ENCODE results near the gene VWA3A.
"Not testable (repeated sequence)": the region's sequence is repeated elsewhere in the genome, so short reads cannot be mapped to it uniquely, and the experiment has no call there.

The VWA3A gene

DNA sequence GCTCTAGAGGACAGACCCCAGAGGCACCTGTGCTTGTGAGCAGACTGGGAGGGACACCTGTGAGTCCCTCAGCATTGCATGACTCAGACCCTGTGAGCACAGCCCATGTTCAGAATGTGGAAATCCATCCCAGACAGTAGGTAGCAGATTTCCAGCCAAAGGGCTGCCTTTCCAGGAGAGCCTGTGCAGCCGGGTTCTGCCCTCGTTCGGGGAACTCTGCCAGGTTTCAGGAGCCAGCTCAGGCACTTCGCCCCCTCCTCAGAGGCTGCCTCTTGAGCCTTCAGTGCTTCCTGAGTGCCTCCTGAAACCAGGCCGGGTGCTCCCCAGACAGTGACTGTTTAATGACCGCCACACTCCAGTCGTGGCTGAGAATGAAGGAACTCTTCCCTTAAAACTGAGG is 46.7 kb downstream of the VWA3A start:
- no peak for ATAC-seq (ENCODE audit: low read depth)

DNA sequence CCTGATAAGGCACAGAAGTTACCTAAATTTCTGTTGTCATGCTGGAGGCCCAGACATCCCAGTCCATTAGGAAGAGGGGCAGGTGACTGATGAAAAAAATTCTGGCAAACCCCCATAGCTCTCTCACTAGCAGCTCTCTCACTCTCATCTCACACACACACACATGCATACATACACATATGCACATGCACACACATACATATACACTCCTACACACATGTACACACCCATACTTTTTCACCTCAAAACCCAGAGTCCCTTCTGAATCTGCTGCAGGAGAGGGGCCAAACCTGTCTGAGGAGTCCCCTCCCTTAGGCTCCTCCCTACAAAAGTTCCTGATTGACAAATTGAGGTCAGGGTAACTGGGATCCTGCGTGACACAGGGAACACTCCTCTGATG is 47.4 kb downstream of the VWA3A start:
- DNase-seq (ENCODE audit: low spot score in 2 of 2): no peak
- no peaks in the 10 kb centered on the region for H3K9me3 Mint-ChIP-seq
- ATAC-seq (ENCODE audit: low read depth): no peak
- no peak overlapping the region for H3K27ac Mint-ChIP-seq
- H3K4me1 Mint-ChIP-seq: no peaks in the 10 kb centered on the region
- H3K36me3 Mint-ChIP-seq: peaks cover 1% of the 10 kb centered on the region
- H3K27me3 Mint-ChIP-seq: peaks cover 14% of the 10 kb centered on the region
- H3K4me3 Mint-ChIP-seq: no peak overlapping the region

More for the DNA sequence above, 46.7 kb downstream of the VWA3A start:
- DNase-seq (ENCODE audit: low spot score in 2 of 2): no peak
- Mint-ChIP-seq H3K27me3 (peaks cover 14% of the 10 kb centered on the region), H3K36me3 (peaks cover 1% of the 10 kb centered on the region), H3K27ac (no peak overlapping the region), H3K4me1 (no peaks in the 10 kb centered on the region), H3K9me3 (no peaks in the 10 kb centered on the region), H3K4me3 (no peak overlapping the region)

DNA sequence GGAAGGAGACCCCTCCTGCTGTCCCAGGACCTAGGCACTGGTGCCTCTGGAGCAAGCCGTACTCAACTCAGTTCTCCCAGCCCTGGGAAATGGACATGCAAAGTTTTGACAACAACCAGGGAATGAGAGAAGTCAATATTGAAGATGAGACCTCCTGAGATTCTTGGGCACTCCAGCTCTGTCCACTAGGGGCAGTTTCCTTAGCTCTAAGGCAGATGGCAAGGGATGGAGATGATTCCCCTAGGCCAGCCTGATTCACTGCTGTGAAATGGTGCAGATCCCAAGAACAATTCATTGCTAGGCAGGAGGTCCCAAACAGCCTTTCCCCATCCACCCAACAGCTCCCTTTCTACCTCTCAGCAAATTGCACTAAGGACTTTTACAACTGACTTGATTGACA is 49.4 kb downstream of the VWA3A start:
- H3K27me3 Mint-ChIP-seq: peaks cover 11% of the 10 kb centered on the region
- H3K4me1 Mint-ChIP-seq: no peaks in the 10 kb centered on the region
- no peaks in the 10 kb centered on the region for H3K36me3 Mint-ChIP-seq
- DNase-seq (ENCODE audit: low spot score in 2 of 2) (no peak), ATAC-seq (ENCODE audit: low read depth) (no peak)
- H3K9me3 Mint-ChIP-seq: no peaks in the 10 kb centered on the region
- no peak overlapping the region for H3K4me3 Mint-ChIP-seq
- H3K27ac Mint-ChIP-seq: no peak overlapping the region

- peaks cover 11% of the 10 kb centered on the region for H3K27me3 Mint-ChIP-seq
- no peak overlapping the region for H3K27ac Mint-ChIP-seq
- no peaks in the 10 kb centered on the region for H3K4me1 Mint-ChIP-seq
- no peak overlapping the region for H3K4me3 Mint-ChIP-seq
- H3K9me3 Mint-ChIP-seq: no peaks in the 10 kb centered on the region
- ATAC-seq (ENCODE audit: low read depth): no peak
- no peaks in the 10 kb centered on the region for H3K36me3 Mint-ChIP-seq
- DNase-seq (ENCODE audit: low spot score in 2 of 2): no peak
Observed at GRCh38 chr16:22144520-22144919, 52.2 kb downstream of the VWA3A start.

GRCh38 chr16:22147853-22148252 is 55.5 kb downstream of the VWA3A start:
- no peaks in the 10 kb centered on the region for H3K36me3 Mint-ChIP-seq
- H3K9me3 Mint-ChIP-seq: no peaks in the 10 kb centered on the region
- H3K4me1 Mint-ChIP-seq: no peaks in the 10 kb centered on the region
- DNase-seq (ENCODE audit: low spot score in 2 of 2) (no peak), ATAC-seq (ENCODE audit: low read depth) (no peak)
- no peak overlapping the region for H3K4me3 Mint-ChIP-seq
- H3K27ac Mint-ChIP-seq: no peak overlapping the region
- H3K27me3 Mint-ChIP-seq: peaks cover 3% of the 10 kb centered on the region

GRCh38 chr16:22151246-22151998 is 59.1 kb downstream of the VWA3A start:
- Mint-ChIP-seq H3K4me3 (no peak overlapping the region), H3K36me3 (no peaks in the 10 kb centered on the region), H3K4me1 (no peaks in the 10 kb centered on the region), H3K27me3 (peaks cover 5% of the 10 kb centered on the region), H3K27ac (no peak overlapping the region), H3K9me3 (no peaks in the 10 kb centered on the region)
- DNase-seq (ENCODE audit: low spot score in 2 of 2) (no peak), ATAC-seq (ENCODE audit: low read depth) (no peak)

GRCh38 chr16:22152316-22152715 is 60.0 kb downstream of the VWA3A start:
- Mint-ChIP-seq H3K4me3 (no peak overlapping the region), H3K36me3 (no peaks in the 10 kb centered on the region), H3K4me1 (no peaks in the 10 kb centered on the region), H3K27ac (no peak overlapping the region), H3K9me3 (no peaks in the 10 kb centered on the region), H3K27me3 (peaks cover 4% of the 10 kb centered on the region)
- DNase-seq (ENCODE audit: low spot score in 2 of 2): no peak
- ATAC-seq (ENCODE audit: low read depth): no peak

GRCh38 chr16:22153078-22153477 is 60.7 kb downstream of the VWA3A start:
- not testable (repeated sequence) for H3K27me3 Mint-ChIP-seq; H3K36me3 Mint-ChIP-seq; H3K4me1 Mint-ChIP-seq; DNase-seq (ENCODE audit: low spot score in 2 of 2); H3K27ac Mint-ChIP-seq; ATAC-seq (ENCODE audit: low read depth); H3K9me3 Mint-ChIP-seq; H3K4me3 Mint-ChIP-seq

DNA sequence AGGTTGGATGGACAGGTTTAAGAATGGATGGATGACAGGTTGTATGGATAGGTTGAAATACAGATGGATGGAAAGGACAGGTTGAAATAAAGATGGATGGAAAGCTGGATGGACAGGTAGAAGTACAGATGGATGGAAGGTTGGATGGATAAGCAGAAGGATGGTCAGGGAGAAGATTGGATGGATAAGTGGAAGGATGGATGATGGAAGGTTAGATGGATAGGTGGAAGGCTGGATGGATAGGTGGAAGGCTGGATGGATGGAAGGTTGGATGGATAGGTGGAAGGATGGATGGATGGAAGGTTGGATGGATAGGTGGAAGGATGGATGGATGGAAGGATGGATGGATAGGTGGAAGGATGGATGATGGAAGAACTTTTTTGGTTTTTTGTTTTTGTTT is 69.1 kb downstream of the VWA3A start:
- Mint-ChIP-seq H3K4me3 (no peak overlapping the region), H3K4me1 (peaks cover 5% of the 10 kb centered on the region)

GRCh38 chr16:22161999-22162655 is 69.8 kb downstream of the VWA3A start, which contains the start of gene SDR42E2:
SDR42E2 (plus strand) TSS chr16:22162506; CDS start chr16:22165583, 3,077 bp downstream.
- Mint-ChIP-seq H3K4me1 (peaks cover 5% of the 10 kb centered on the region), H3K4me3 (no peak within 1 kb of the TSS), H3K9me3 (peaks cover 4% of the 10 kb centered on the region)

More for the DNA sequence above, 69.1 kb downstream of the VWA3A start:
- no peak overlapping the region for H3K27ac Mint-ChIP-seq
- H3K27me3 Mint-ChIP-seq: peaks cover 8% of the 10 kb centered on the region
- no peak for DNase-seq (ENCODE audit: low spot score in 2 of 2)
- peaks cover 4% of the 10 kb centered on the region for H3K9me3 Mint-ChIP-seq
- no peak for ATAC-seq (ENCODE audit: low read depth)
- H3K36me3 Mint-ChIP-seq: peaks cover 2% of the 10 kb centered on the region

GRCh38 chr16:22162656-22163009 is 70.3 kb downstream of the VWA3A start:
- no peak for DNase-seq (ENCODE audit: low spot score in 2 of 2)
- Mint-ChIP-seq H3K9me3 (peaks cover 4% of the 10 kb centered on the region), H3K36me3 (peaks cover 2% of the 10 kb centered on the region), H3K27ac (no peak overlapping the region), H3K4me3 (no peak overlapping the region), H3K4me1 (peaks cover 5% of the 10 kb centered on the region), H3K27me3 (peaks cover 7% of the 10 kb centered on the region)
- no peak for ATAC-seq (ENCODE audit: low read depth)

More at GRCh38 chr16:22161999-22162655, 69.8 kb downstream of the VWA3A start, which contains the start of gene SDR42E2:
- Mint-ChIP-seq H3K36me3 (peaks cover 2% of the 10 kb centered on the region), H3K27ac (no peak within 1 kb of the TSS), H3K27me3 (peaks cover 7% of the 10 kb centered on the region)
- ATAC-seq (ENCODE audit: low read depth): peak; percentile 55
- DNase-seq (ENCODE audit: low spot score in 2 of 2): no peak

GRCh38 chr16:22163806-22164205 is 71.5 kb downstream of the VWA3A start:
- Mint-ChIP-seq H3K4me3 (no peak overlapping the region), H3K9me3 (peaks cover 4% of the 10 kb centered on the region), H3K27ac (no peak overlapping the region), H3K27me3 (peaks cover 7% of the 10 kb centered on the region), H3K36me3 (peaks cover 2% of the 10 kb centered on the region), H3K4me1 (peaks cover 5% of the 10 kb centered on the region)
- no peak for DNase-seq (ENCODE audit: low spot score in 2 of 2)
- ATAC-seq (ENCODE audit: low read depth): no peak

DNA sequence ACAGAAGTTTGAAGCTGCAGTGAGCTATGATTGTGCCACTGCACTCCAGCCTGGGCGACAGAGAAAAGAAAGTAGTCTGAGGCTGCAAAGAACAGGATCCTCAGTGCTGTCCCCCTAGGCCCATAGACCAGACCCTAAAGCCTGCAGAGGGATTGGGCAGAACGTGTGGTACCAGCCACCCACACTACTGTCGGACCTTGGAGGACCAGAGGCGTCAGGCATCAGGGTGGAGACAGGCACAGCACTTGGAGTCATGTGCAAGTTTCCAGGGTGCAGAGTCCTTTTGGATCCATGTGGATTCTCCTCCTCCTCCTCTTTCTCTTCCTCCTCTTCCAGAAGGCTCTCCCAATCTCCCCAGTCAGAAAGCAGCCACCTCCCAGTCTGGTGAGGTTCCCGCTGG is 72.1 kb downstream of the VWA3A start:
- H3K36me3 Mint-ChIP-seq: peaks cover 2% of the 10 kb centered on the region
- H3K9me3 Mint-ChIP-seq: peaks cover 4% of the 10 kb centered on the region
- H3K4me3 Mint-ChIP-seq: no peak overlapping the region
- no peak overlapping the region for H3K27ac Mint-ChIP-seq
- DNase-seq (ENCODE audit: low spot score in 2 of 2): no peak
- H3K27me3 Mint-ChIP-seq: peaks cover 7% of the 10 kb centered on the region
- no peak for ATAC-seq (ENCODE audit: low read depth)
- peaks cover 5% of the 10 kb centered on the region for H3K4me1 Mint-ChIP-seq

DNA sequence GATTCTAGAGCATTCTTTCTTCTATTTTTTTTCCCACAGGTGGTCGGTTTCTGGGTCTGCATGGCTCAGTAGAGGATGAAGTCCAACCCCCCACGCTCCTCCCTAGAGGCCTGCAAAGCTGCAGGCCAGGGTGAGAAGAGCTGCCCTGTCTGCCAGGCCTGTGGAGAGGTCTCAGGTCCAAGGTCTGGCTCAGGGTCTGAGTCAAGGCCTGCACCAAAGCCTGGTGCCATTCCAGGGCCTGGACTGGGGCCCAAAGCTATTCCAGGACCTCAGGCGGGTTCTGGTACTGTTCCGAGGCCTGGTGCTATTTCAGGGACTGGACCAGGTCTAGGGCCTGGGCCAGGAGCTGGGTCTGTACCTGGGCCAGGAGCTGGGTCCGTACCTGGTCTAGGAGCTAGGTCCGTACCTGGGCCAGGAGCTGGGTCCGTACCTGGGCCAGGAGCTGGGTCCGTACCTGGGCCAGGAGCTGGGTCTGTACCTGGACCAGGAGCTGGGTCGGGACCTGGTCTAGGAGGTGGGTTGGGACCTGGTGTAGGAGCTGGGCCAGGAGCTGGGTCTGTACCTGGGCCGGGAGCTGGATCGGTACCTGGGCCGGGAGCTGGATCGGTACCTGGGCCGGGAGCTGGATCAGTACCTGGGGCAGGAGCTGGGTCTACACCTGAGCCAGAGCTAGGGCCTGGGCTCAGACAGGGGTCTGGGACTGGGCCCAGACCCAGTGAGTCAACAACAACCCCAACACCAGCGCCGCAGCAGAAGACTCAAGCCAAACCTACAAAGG is 73.4 kb downstream of the VWA3A start:
- Mint-ChIP-seq H3K4me1 (peaks cover 5% of the 10 kb centered on the region), H3K27ac (no peak overlapping the region), H3K36me3 (peaks cover 4% of the 10 kb centered on the region), H3K27me3 (peaks cover 7% of the 10 kb centered on the region), H3K4me3 (no peak overlapping the region), H3K9me3 (peaks cover 4% of the 10 kb centered on the region)
- DNase-seq (ENCODE audit: low spot score in 2 of 2): no peak
- no peak for ATAC-seq (ENCODE audit: low read depth)

Measured in memory B cell (primary cell).